HG03039 (cell line): ENCODE data around the gene GPR137B.

ENCODE experiments used
- ATAC-seq: cut with Tn5 transposase; IDR thresholded peaks from one replicate; pipeline ENCODE4 v1.9.1; 2021; ENCODE audit warnings: mild to moderate bottlenecking, moderate library complexity; ENCODE audit not compliant: unreplicated experiment

GPR137B gene

GRCh38 chr1:236114076-236114747, 28.1 kb upstream of the GPR137B start:
- no peak for ATAC-seq

GRCh38 chr1:236117710-236118109, 24.6 kb upstream of the GPR137B start:
- no peak for ATAC-seq

- ATAC-seq, result no peak
Measured at GRCh38 chr1:236119943-236120484, 22.3 kb upstream of the GPR137B start.

GRCh38 chr1:236120721-236121153, 21.6 kb upstream of the GPR137B start:
- no peak for ATAC-seq

- peak; percentile 55 for ATAC-seq
Measured at GRCh38 chr1:236122176-236122575, 20.2 kb upstream of the GPR137B start.

- ATAC-seq, result no peak
Measured at GRCh38 chr1:236123563-236123962, 18.8 kb upstream of the GPR137B start.

GRCh38 chr1:236124965-236125364, 17.4 kb upstream of the GPR137B start:
- ATAC-seq, result no peak

GRCh38 chr1:236127045-236127444, 15.3 kb upstream of the GPR137B start:
- no peak for ATAC-seq

- ATAC-seq, result no peak
Measured at GRCh38 chr1:236128646-236129178, 13.6 kb upstream of the GPR137B start.

GRCh38 chr1:236129306-236129705, 13.0 kb upstream of the GPR137B start:
- no peak for ATAC-seq

- ATAC-seq, result no peak
Measured at GRCh38 chr1:236130372-236130771, 12.0 kb upstream of the GPR137B start.

GRCh38 chr1:236131916-236132315, 10.4 kb upstream of the GPR137B start:
- no peak for ATAC-seq

- no peak for ATAC-seq
Measured at GRCh38 chr1:236132420-236133046, 9.8 kb upstream of the GPR137B start.

GRCh38 chr1:236133339-236133738, 9.0 kb upstream of the GPR137B start:
- ATAC-seq, result no peak

GRCh38 chr1:236133802-236134201, 8.5 kb upstream of the GPR137B start:
- no peak for ATAC-seq

GRCh38 chr1:236137285-236137852, 5.0 kb upstream of the GPR137B start:
- ATAC-seq, result no peak

- no peak for ATAC-seq
Measured at GRCh38 chr1:236139495-236139894, 2.8 kb upstream of the GPR137B start.

GRCh38 chr1:236140705-236141446, 1.5 kb upstream of the GPR137B start:
- ATAC-seq, result no peak

- no peak for ATAC-seq
Measured at GRCh38 chr1:236141447-236142252, 689 bp upstream of the GPR137B start.
